Measurements from ENCODE around the gene SCGB2A2.

The SCGB2A2 gene

GRCh38 chr11:62315431-62315830 lies 45.5 kb downstream of the SCGB2A2 start:
- peaks cover 5% of the 10 kb centered on the region; the same call in 1 of the 2 replicates for H3K27me3 ChIP-seq (ENCODE audit: control insufficient read depth, low read length)
- H3K9me2 ChIP-seq (replicated peaks; ENCODE audit: control insufficient read depth, low read length) = no peaks in the 10 kb centered on the region
- no peak for TF ChIP-seq CTCF (IDR thresholded peaks at IDR 0.05; ENCODE audit: low read depth, low read length, poor library complexity, severe bottlenecking)
- TF ChIP-seq EZH2phosphoT487 (IDR thresholded peaks at IDR 0.05; ENCODE audit: borderline replicate concordance, low read length) = no peak
- H3F3A ChIP-seq (ENCODE audit: control insufficient read depth, insufficient read depth) = no peaks in the 10 kb centered on the region
- H3K4me2 ChIP-seq (ENCODE audit: low read length) = no peak overlapping the region
- no peaks in the 10 kb centered on the region for H3K36me3 ChIP-seq (ENCODE audit: control insufficient read depth, low read length)
- no peak overlapping the region for H3K27ac ChIP-seq (ENCODE audit: low read depth, low read length)
- no peaks in the 10 kb centered on the region for H3K79me2 ChIP-seq (ENCODE audit: control insufficient read depth, low read length)
- H4K20me1 ChIP-seq (ENCODE audit: control insufficient read depth, insufficient read depth, low read depth, low read length) = no peaks in the 10 kb centered on the region
- H3K4me3 ChIP-seq (ENCODE audit: low read length) = no peak overlapping the region
- no peaks in the 10 kb centered on the region for H3K4me1 ChIP-seq (ENCODE audit: control insufficient read depth, low read length)
- no peaks in the 10 kb centered on the region for H3K9me3 ChIP-seq (ENCODE audit: control insufficient read depth, insufficient read depth, low read length)

GRCh38 chr11:62322524-62322923 lies 52.6 kb downstream of the SCGB2A2 start:
- no peak overlapping the region for H3K4me3 ChIP-seq (ENCODE audit: low read length)
- no peaks in the 10 kb centered on the region for H3K79me2 ChIP-seq (ENCODE audit: control insufficient read depth, low read length)
- H3K27me3 ChIP-seq (ENCODE audit: control insufficient read depth, low read length) = no peaks in the 10 kb centered on the region
- H3K27ac ChIP-seq (ENCODE audit: low read depth, low read length) = no peak overlapping the region
- H4K20me1 ChIP-seq (ENCODE audit: control insufficient read depth, insufficient read depth, low read depth, low read length) = no peaks in the 10 kb centered on the region
- no peaks in the 10 kb centered on the region for H3K4me1 ChIP-seq (ENCODE audit: control insufficient read depth, low read length)
- no peaks in the 10 kb centered on the region for H3K9me3 ChIP-seq (ENCODE audit: control insufficient read depth, insufficient read depth, low read length)
- H3K9me2 ChIP-seq (replicated peaks; ENCODE audit: control insufficient read depth, low read length) = no peaks in the 10 kb centered on the region
- TF ChIP-seq CTCF (IDR thresholded peaks at IDR 0.05; ENCODE audit: low read depth, low read length, poor library complexity, severe bottlenecking) = no peak
- TF ChIP-seq EZH2phosphoT487 (IDR thresholded peaks at IDR 0.05; ENCODE audit: borderline replicate concordance, low read length) = no peak
- no peaks in the 10 kb centered on the region for H3F3A ChIP-seq (ENCODE audit: control insufficient read depth, insufficient read depth)
- no peak overlapping the region for H3K4me2 ChIP-seq (ENCODE audit: low read length)
- H3K36me3 ChIP-seq (ENCODE audit: control insufficient read depth, low read length) = no peaks in the 10 kb centered on the region

All from DOHH2 (cell line).